HS-27A (cell line): ENCODE data around the gene PSMA7.
"Not testable (repeated sequence)": the region's sequence is repeated elsewhere in the genome, so short reads cannot be mapped to it uniquely, and the experiment has no call there.

Experiments used
- DNase-seq: peaks from one replicate; pipeline ENCODE4 v3.0.0-alpha.2; 2012; ENCODE audit warnings: low read depth, missing footprints

PSMA7 gene

DNA sequence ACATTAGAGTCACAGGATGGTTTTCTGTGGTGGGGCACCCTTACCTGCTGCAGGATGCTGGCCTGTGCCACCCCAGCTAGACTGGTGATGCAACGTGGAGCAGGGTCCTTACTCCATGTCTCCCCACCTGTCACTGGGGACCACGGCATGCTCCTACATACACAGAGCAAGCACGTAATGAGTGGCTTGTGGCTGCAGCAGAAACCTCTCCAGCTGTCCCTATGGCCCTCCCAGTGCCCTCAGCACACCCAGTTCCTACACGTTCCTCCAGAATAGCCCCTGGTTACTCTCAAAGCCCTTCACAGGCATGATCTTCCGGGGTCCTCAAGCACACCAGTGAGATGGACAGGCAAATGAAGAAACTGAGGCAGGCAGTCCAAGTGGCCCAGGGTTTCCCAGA lies 24.1 kb downstream of the PSMA7 start:
- DNase-seq: no peak

DNA sequence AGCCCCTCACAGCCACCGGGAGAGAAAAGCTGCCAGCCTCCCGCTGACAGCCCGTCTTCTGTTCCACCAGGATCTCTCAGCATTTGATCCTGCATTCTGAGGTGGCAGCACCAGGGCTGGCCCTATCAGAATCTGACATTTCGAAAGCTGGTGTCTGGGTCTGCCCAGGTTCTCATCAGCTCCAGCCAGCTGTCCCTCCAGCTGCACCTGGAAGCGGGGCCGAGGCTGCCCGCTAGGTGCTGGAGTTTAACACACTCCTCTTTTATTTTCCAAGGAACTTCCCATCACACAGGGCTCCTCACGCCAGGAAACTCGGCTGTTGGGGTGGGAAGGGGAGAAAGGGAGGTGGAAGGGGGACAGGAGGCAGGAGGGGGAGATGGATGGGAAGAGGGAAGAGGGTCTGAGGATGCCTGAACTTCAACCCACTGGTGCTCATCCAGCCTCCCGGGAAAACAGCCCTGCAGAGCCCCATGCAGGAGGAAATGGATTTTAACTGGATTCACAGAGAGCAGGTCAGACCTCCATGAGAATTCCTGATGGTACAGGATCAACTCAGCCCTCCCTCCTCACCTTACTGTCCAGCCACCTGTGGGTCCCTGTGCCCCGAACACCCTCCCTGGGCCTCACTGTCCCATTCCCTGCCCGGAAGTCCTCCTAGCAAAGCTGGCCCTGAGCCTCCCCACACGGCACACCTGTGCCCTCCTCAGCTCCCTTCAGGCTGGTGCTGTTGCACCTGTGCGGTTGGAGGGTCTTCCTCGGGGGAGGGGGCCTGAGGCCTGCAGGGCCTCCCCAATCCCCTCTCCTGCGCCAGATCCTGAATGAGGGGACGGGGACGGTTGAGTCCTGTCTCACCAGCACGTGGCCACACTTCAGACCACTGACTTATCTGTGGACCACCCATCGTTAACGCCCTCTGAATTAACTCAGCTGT lies 24.8 kb downstream of the PSMA7 start:
- DNase-seq: no peak

DNA sequence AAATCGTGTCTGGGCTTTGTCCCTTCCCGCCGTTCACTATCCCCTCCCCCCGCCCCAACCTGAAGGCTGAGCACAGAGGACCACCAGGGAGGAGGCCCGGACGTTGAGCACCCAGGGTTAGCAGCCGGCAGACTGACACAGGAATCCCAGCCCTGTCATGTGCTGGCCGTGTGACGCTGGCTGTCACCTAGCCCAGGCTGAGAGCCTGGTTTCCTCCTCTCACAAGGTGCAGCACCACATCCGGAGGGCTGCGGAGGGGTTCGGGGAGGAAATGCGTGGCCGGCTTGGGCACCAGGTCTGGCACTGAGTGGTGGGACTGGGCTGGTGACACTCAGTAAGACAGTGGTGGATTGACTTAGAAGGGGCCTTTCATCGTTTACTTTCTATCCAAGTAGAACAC lies 25.5 kb downstream of the PSMA7 start:
- DNase-seq: no peak

DNA sequence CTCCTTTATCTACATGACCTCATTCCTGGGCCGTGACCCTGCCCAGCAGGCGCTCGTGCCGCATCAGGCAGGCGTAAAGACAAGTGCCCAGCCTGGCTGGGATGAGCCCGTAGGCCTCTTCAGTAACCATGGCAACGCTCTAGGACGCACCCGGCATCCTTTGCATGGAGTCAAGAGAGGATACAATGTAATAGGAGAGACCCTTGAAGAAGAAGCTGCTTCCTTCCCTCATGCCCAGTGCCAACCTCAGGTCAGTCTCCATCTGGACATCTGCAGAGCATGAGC lies 25.9 kb downstream of the PSMA7 start:
- no peak for DNase-seq

DNA sequence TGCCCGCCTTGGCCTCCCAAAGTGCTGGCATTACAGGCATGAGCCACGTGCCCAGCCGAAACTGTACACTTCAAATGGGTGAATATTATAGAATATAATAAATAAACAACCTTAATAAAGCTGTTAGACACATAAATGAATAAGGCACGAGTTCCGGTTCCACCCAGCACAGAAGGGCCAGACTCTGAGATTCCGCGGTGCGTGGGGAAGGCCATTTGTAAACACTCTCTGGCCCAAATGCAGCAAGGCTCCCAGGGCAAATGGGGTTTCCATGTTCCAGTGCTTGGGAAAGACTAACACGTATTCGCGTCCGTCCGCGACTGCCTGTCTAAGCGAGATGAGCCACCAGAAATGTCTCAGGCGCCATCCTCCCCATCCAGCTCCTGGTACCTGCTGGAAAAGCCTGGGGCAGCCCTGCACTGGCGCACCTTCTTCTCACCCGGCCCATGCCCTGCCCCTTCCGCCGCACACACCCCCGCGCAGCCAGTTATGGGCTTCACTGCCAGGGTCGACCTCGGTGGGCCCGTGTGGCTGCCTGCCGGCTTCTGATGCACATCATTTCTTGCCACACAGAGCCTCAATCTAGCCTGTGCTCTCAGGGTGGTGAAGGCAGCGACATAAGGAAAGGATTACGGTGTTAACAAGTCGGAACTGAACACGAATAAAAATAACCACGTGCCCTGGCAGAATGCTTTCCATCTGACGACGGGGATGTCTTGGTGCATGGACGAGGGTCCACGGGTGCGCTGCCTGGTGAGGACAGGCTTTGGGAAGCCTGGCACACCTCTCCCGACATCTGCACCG lies 26.4 kb downstream of the PSMA7 start:
- DNase-seq: no peak

DNA sequence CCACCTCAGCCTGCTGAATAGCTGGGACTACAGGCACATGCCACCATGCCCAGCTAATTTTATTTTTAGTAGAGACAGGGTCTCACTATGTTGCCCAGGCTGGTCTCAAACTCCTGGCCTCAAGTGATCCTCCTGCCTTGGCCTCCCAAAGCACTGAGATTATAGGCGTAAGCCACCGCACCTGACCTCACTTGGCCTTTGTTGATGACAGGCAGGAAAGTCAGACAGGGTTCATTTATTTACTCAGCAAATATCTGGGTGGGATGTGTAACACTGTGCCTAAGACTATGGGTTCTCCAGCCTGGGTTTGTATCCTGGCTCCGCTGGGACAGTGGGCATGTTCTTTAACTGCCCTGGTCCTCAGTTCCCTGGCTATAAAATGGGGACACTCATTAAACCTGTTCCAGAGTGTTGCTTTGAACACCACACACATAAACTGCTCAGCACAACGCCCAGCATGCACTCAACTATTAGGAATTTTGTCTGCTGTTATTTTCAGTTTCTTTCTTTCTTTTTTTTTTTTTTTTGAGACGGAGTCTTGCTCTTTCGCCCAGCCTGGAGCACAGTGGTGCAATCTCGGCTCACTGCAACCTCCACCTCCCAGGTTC lies 27.3 kb downstream of the PSMA7 start:
- not testable (repeated sequence) for DNase-seq

DNA sequence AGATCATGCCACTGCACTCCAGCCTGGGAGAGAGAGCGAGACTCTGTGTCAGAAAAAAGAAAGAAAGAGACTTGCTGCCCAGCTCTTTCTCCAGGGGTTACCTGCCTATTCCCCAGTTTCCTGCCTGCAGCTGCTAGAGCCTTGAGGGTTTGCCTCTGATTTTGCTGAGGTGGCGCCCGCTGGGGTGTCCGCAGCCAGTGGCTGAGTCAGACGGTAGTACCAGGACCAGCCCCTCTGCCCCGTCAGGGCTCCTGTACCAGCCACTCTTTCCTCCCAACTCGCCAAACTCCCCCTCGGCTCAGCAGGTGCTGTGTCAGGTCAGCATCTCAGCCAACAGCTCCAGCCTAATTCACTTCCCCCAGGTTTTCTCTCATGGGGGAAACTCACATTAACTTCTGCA lies 28.3 kb downstream of the PSMA7 start:
- DNase-seq: no peak

DNA sequence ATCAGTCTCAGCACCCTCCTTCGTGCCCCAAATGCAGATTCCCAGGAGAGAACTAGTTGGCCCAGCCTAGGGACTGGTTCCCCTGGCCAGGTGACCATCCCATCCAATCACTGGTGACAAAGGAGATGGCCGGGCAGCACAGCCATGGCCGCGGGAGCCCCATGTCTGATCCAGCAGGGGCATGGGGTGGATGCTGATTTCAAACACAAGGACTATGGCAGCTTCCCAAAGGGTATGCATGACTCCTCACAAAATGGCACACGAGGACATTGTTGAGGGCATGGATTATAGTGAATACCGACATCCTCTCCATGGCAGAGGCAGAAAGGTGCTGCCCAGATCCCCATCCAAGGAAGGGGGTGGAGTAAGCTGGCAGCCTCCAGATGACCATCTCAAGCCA lies 30.8 kb downstream of the PSMA7 start:
- DNase-seq: no peak

DNA sequence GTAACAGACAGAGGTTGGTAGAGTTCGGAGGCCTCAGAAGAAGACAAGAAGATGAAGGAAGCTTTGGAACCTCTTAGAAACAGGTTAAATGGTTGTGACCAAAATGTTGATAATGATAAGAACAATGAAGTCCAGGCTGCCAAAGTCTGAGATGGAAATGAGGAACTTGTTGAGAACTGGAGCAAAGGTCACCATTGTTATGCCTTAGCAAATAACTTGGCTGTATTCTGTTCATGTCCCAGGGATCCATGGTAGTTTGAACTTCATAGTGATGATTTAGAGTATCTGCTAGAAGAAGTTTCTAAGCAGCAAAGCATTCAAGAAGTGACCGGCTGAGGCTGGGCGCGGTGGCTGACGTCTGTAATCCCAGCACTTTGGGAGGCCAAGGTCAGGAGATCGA lies 32.0 kb downstream of the PSMA7 start:
- no peak for DNase-seq

DNA sequence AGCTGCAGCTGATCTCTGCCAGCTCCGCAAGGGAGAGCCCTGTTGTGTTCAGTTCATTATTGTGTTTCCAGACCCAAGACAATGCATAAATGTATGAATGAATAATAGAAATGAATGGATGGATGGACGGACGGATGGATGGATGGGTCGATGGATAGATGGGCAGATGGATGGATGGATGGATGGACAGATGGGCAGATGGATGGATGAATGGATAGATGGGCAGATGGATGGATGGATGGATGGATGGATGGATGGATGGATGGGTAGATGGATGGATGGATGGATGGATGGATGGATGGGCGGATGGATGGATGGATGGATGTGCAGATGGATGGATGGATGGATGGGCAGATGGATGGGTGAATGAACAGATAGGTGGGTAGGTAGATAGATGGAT lies 37.6 kb downstream of the PSMA7 start:
- DNase-seq: no peak

DNA sequence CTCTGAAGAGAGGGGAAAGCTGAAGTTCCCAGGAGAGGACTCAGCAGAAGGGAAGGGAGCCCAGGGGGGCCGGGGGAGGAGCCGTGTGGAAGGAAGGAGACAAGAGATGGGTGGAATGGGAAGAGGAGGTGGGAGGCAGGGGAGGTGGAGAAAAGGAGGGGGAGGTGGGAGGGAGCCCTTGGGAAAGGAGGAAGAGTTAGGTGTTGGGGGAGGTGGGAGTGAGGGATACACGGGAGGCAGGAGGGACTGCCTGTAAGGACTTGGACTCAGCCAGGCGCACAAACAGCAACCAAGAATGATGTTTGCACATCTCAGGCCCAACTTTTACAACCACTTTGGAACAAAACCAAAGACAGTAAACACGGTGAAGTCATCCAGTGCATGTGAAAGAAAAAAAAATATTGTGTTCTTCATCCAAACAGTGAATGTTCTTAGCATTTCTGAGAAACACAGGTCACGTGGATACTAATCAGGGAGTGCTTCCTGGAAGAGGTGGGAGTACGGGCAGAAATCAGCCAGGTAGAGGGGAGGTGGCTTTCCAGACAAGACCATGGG lies 38.3 kb downstream of the PSMA7 start:
- no peak for DNase-seq

DNA sequence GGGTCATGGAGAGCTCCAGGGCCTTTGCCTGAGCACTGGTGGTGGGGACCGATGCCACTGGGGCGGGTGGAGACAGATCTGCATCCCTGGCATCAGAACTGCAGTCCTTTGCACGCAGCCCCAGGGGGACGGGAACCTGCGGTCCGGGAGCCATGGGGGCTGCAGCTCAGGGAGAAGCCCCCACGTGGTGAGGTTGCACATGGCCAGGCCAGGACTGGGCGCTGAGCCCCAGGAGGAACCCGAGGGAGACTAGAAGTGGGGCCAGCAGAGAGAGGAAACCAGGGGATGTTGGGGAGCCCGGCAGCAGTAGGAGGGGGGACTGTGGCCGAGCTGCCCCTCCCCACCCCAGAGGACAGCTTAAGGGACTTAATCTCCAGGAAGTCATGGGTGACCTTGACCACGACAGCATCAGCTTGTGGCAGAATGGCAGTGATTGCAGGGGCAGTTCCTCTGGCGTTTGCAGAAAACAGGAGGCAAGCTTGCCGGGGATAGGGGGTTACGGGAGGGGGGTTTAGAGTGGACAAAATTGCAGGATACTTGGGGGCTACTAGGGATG lies 38.9 kb downstream of the PSMA7 start:
- no peak for DNase-seq

DNA sequence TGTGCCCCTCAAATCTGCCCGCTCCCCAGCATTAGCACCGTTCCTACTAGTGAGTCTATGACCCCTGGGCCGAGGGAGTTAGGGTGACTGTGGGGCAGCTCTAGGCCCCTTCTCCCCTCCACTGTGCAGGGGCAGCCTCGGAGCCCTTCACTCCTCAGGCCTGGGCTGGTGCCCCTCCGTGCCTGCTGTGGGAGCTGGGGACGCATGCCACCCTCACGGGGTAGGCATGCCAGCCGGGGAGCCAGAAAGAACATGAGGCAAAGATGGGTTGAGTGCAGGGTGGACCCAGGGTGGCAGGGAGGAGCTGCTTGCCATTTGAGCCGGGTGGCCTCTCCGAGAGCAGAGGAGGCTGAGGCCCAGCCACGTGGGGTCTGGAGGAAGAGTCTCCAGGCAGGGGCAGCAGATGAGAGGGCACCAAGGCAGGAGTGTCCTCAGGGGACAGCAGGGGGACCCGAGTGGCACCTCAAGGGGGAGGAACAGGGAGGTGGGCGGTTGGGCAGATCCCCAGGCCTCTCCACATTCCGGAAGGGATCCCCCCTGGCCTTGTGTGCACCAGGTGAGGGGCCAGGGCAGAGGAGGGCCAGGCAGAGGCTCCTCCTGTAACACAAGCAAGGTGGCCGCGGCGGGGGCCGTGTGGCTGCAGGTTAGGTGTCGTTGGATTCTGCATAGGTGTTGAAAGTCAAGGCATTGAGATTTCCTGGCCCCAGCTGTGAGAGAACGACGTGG lies 39.5 kb downstream of the PSMA7 start:
- DNase-seq: no peak

DNA sequence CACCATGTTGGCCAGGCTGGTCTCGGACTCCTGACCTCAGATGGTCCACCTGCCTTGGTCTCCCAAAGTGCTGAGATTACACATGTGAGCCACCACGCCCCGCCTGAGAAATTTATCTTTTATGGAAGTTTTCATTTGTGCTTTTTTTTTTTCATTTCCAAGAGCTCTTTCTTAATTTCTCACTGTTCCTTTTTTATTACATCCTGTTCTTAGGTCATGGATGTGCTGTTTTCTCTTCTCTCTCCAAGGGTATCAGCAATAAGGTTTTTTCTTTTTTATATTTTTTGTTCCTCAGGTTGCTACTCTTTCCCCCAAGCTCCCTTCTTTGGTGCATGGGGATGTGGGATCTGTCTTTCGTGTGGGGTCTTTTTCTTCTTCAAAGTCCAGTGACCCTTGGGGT lies 42.1 kb downstream of the PSMA7 start:
- DNase-seq: no peak

DNA sequence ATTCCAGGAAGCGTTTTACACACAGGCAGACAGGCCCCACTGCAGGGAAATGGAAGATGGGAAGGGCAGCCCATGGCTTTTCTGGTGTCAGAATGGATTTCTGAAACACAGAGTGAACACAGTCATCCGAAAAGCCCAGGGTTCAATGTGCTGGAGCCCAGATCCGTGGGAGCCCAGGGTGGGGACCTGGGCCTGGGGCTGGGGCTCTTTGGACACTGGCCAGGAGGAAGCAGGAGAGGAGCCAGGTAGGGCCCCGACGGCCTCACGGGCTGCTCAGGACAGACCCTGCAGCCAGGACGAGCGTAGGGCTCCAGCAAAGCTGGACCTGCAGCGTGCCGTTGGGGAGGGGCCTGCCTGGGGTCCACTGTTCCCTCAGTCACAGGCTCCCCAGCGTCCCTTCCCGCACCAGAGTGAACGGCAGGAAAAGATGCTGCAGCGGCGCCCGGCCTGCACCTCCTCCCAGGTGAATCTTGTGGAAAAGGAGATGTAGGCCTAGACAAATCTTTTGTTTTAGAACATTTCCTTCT lies 45.2 kb downstream of the PSMA7 start:
- DNase-seq: no peak

DNA sequence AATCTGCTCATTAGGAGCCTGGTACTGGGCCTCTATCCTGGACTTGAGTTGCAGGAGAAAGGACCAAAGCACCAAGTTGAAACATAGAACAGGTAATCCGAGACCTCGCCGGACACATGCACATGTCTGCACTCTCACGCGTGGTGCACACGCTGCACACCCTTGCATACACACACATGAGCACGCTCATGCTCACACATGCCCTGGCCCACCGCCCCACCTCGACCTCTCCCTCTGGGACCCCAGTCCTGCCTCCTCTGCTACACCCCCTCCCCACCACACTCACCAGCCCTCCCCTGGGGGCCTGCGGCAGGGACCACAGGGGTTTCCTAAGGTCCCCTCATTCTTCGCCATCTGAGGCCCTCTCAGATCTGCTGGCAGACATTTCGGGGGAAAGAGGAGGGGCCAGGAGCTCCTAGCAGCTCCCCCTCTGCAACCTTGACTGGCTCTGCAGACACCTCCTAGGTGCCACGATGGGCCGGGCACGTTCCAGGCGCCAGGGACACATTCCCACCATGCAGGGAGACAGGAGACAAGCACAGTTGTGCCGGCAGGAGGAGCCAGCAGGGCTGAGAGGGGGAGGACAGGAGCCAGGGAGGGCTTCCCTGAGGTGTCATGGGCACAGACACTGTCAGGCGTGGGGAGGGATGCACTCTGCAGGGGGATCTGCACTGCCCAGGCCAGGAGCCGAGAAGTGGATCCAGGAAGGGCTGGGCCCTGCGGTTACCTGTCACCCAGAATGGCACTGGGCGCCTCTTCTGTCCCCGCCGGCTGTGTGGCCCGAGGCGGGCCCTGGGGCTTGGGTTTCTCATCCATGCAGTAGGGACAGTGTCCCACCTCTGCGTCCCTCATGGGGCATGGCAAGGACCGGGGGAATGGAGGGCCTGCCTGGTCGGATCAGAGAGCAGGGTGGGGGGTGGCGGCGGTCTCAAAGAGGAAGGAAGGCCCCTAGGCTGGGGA lies 46.5 kb downstream of the PSMA7 start:
- DNase-seq: no peak

DNA sequence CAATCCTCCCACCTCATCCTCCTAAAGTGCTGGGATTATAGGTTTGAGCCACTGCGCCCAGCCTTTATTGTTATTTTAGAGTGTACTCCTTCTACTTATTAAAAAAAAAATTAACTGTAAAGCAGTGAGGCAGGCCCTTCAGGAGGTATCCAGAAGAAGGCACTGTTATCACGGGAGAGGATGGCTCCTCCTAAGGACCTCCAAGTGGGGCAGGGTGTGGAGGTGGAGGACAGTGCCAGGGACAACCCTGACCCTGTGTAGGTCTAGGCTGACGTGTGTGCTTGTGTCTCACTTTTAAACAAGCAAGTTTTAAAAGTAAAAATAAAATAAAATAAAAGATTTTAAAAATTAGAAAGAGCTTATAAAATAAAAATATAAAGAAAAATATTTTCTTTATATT lies 53.8 kb downstream of the PSMA7 start:
- no peak for DNase-seq

DNA sequence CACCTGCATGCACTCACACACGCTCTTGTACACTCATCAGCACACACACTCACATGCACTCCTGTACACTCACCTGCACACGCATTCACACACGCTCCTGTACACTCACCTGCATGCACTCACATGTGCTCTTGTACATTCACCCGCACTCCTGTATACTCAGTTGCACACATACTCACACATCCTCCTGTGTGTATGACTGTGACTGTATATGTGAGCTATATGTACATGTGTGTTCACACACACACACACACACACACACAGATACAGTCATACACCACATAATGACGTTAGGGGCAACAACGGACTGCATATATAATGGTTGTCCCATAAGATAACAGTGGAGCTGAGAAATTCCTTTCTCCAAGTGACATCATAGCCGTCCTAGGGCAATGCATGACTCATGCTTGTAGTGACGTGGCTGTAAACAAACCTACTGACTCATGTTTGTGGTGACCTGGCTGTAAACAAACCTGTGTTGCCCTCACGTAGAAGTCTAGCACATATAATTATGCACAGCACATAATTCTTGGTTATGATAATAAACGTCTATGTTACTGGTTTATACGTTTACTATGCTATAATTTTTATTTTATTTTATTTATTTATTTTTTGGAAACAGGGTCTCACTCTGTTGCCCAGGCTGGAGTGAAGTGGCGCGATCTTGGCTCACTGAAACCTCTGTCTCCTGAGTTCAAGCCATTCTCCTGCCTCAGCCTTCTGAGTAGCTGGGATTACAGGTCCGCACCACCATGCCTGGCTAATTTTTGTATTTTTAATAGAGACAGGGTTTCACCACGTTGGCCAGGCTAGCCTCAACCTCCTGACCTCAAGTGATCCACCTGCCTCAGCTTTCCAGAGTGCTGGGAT lies 54.7 kb downstream of the PSMA7 start:
- DNase-seq: peak; percentile 14

DNA sequence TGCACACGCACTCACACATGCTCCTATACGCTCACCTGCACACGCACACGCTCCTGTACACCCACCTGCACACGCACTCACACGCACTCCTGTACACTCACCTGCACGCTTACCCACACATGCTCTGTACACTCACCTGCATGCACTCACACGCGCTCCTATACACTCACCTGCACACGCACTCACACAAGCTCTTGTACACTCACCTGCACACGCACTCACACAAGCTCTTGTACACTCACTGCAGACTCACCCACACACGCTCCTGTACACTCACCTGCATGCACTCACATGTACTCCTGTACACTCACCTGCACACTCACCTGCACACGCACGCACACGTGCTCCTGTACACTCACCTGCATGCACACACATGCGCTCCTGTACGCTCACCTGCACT lies 55.6 kb downstream of the PSMA7 start:
- no peak for DNase-seq
